ENCODE data around the gene OR2H2.

Gene OR2H2

GRCh38 chr6:29593199-29593855 lies 8.4 kb downstream of the OR2H2 start:
- DNase-seq = no peak

- DNase-seq = no peak
Measured at GRCh38 chr6:29596381-29596900, 11.5 kb downstream of the OR2H2 start.

- no peak for DNase-seq
Measured at GRCh38 chr6:29597184-29597583, 12.3 kb downstream of the OR2H2 start.

- no peak for DNase-seq
Measured at GRCh38 chr6:29598172-29598747, 13.3 kb downstream of the OR2H2 start.

GRCh38 chr6:29602564-29603361 lies 17.8 kb downstream of the OR2H2 start:
- DNase-seq = no peak

GRCh38 chr6:29603456-29603855 lies 18.5 kb downstream of the OR2H2 start:
- DNase-seq = no peak

GRCh38 chr6:29603930-29604329 lies 19.0 kb downstream of the OR2H2 start:
- DNase-seq = no peak

- no peak for DNase-seq
Measured at GRCh38 chr6:29608131-29608530, 23.2 kb downstream of the OR2H2 start.

GRCh38 chr6:29610540-29610939 lies 25.6 kb downstream of the OR2H2 start:
- no peak for DNase-seq

- no peak for DNase-seq
Measured at GRCh38 chr6:29611426-29611825, 26.5 kb downstream of the OR2H2 start.

- DNase-seq = no peak
Measured at GRCh38 chr6:29617782-29618554, 33.0 kb downstream of the OR2H2 start.

- no peak for DNase-seq
Measured at GRCh38 chr6:29619578-29620160, 34.7 kb downstream of the OR2H2 start.

GRCh38 chr6:29620630-29621029 lies 35.7 kb downstream of the OR2H2 start:
- DNase-seq = no peak

GRCh38 chr6:29624520-29624961 lies 39.6 kb downstream of the OR2H2 start:
- no peak for DNase-seq

- no peak for DNase-seq
Measured at GRCh38 chr6:29625337-29625930, 40.5 kb downstream of the OR2H2 start.

GRCh38 chr6:29626948-29627754 lies 42.2 kb downstream of the OR2H2 start:
- DNase-seq = no peak

- DNase-seq = no peak
Measured at GRCh38 chr6:29627755-29628418, 43.0 kb downstream of the OR2H2 start.

GRCh38 chr6:29628419-29629281 lies 43.7 kb downstream of the OR2H2 start:
- peak; percentile 8 for DNase-seq

GRCh38 chr6:29629571-29629970 lies 44.6 kb downstream of the OR2H2 start:
- no peak for DNase-seq

GRCh38 chr6:29630315-29630714 lies 45.4 kb downstream of the OR2H2 start:
- no peak for DNase-seq

Measured in NCI-H187 treated with DMSO at 0.1 percent for 48 hours (cell line).